Neural progenitor cell (in vitro differentiated cells): ENCODE measurements around the gene PHRF1.

ENCODE experiments used
- CTCF ChIP-seq: fragments of 200-600 bp; sonication (generic); IDR thresholded peaks from 2 replicates; pipeline ENCODE4 v1.5.1; 2017; ENCODE audit warnings: antibody characterized with exemption, mild to moderate bottlenecking
- EZH2 ChIP-seq: fragments of 200-600 bp; sonication (generic); IDR thresholded peaks from 2 replicates; pipeline ENCODE4 v1.6.1; 2017; ENCODE audit warnings: antibody characterized with exemption, mild to moderate bottlenecking, moderate library complexity
- EZH2phosphoT487 ChIP-seq: fragments of 200-600 bp; sonication (generic); IDR thresholded peaks from 2 replicates; pipeline ENCODE4 v1.6.1; 2017; ENCODE audit warnings: antibody characterized with exemption

- no peak for TF ChIP-seq CTCF
- no peak for TF ChIP-seq EZH2phosphoT487
- TF ChIP-seq EZH2: no peak
Observed at GRCh38 chr11:557328-558132, 18.7 kb upstream of the PHRF1 start.
